ENCODE results near the gene MPPED2.

The MPPED2 gene

GRCh38 chr11:30447058-30447640 lies 139.0 kb downstream of the MPPED2 start:
- DNase-seq: no peak

GRCh38 chr11:30446520-30446919 lies 139.6 kb downstream of the MPPED2 start:
- no peak for DNase-seq

- DNase-seq: no peak
Observed at GRCh38 chr11:30445056-30445455, 141.1 kb downstream of the MPPED2 start.

GRCh38 chr11:30440510-30440909 lies 145.6 kb downstream of the MPPED2 start:
- no peak for DNase-seq

- DNase-seq: no peak
Observed at GRCh38 chr11:30436801-30437200, 149.4 kb downstream of the MPPED2 start.

GRCh38 chr11:30435488-30435887 lies 150.7 kb downstream of the MPPED2 start:
- DNase-seq: no peak

GRCh38 chr11:30434901-30435300 lies 151.3 kb downstream of the MPPED2 start:
- no peak for DNase-seq

- DNase-seq: no peak
Observed at GRCh38 chr11:30433831-30434230, 152.3 kb downstream of the MPPED2 start.

- DNase-seq: no peak
Observed at GRCh38 chr11:30432716-30433115, 153.4 kb downstream of the MPPED2 start.

GRCh38 chr11:30432178-30432577 lies 154.0 kb downstream of the MPPED2 start:
- no peak for DNase-seq

- DNase-seq: no peak
Observed at GRCh38 chr11:30431127-30431814, 154.9 kb downstream of the MPPED2 start.

GRCh38 chr11:30429550-30429949 lies 156.6 kb downstream of the MPPED2 start:
- no peak for DNase-seq

GRCh38 chr11:30426781-30427180 lies 159.4 kb downstream of the MPPED2 start:
- DNase-seq: no peak

- DNase-seq: no peak
Observed at GRCh38 chr11:30424844-30425243, 161.3 kb downstream of the MPPED2 start.

- no peak for DNase-seq
Observed at GRCh38 chr11:30424321-30424720, 161.8 kb downstream of the MPPED2 start.

GRCh38 chr11:30423886-30424285 lies 162.3 kb downstream of the MPPED2 start:
- no peak for DNase-seq

GRCh38 chr11:30423279-30423648 lies 162.9 kb downstream of the MPPED2 start:
- DNase-seq: no peak

GRCh38 chr11:30422447-30423278 lies 163.5 kb downstream of the MPPED2 start:
- no peak for DNase-seq

GRCh38 chr11:30420233-30420787 lies 165.8 kb downstream of the MPPED2 start:
- no peak for DNase-seq

- DNase-seq: no peak
Observed at GRCh38 chr11:30414806-30415205, 171.3 kb downstream of the MPPED2 start.

- no peak for DNase-seq
Observed at GRCh38 chr11:30414244-30414643, 171.9 kb downstream of the MPPED2 start.

- no peak for DNase-seq
Observed at GRCh38 chr11:30412509-30412908, 173.6 kb downstream of the MPPED2 start.

- DNase-seq: no peak
Observed at GRCh38 chr11:30411383-30411782, 174.8 kb downstream of the MPPED2 start.
